ENCODE results near the gene PRSS22.
"Not testable (repeated sequence)": the region's sequence is repeated elsewhere in the genome, so short reads cannot be mapped to it uniquely, and the experiment has no call there.

The PRSS22 gene

GRCh38 chr16:2857451-2858244 is at the start of gene PRSS22:
Gene PRSS22, minus strand, starts transcription at chr16:2858170. Its CDS starts 66 bp downstream, at chr16:2858104.
- H3K27ac ChIP-seq (ENCODE audit: low read length): no peak within 1 kb of the TSS
- no peaks in the 10 kb centered on the region for H3K4me1 ChIP-seq (ENCODE audit: insufficient read depth, low read length)
- no peak within 1 kb of the TSS; the same call in 1 of the 2 replicates for H3K9ac ChIP-seq (ENCODE audit: low read depth, low read length)
- H3K4me3 ChIP-seq (ENCODE audit: low read length): peak within 1 kb of the TSS; percentile 64
- peaks cover 33% of the 10 kb centered on the region for H3K27me3 ChIP-seq (ENCODE audit: insufficient read depth, low read length)
- H3K9me3 ChIP-seq (ENCODE audit: insufficient read depth, low read depth, low read length): peaks cover 16% of the 10 kb centered on the region
- H3K36me3 ChIP-seq (ENCODE audit: insufficient read depth, low read depth, low read length): no peaks in the 10 kb centered on the region

GRCh38 chr16:2907084-2907753 is 49.2 kb upstream of the PRSS22 start:
- not testable (repeated sequence) for H3K9me3 ChIP-seq (ENCODE audit: insufficient read depth, low read depth, low read length); H3K4me3 ChIP-seq (ENCODE audit: low read length); H3K9ac ChIP-seq (ENCODE audit: low read depth, low read length); H3K4me1 ChIP-seq (ENCODE audit: insufficient read depth, low read length); H3K36me3 ChIP-seq (ENCODE audit: insufficient read depth, low read depth, low read length); H3K27me3 ChIP-seq (ENCODE audit: insufficient read depth, low read length); H3K27ac ChIP-seq (ENCODE audit: low read length)

- H3K27ac ChIP-seq (ENCODE audit: low read length): no peak overlapping the region
- H3K4me1 ChIP-seq (ENCODE audit: insufficient read depth, low read length): no peaks in the 10 kb centered on the region
- H3K36me3 ChIP-seq (ENCODE audit: insufficient read depth, low read depth, low read length): no peaks in the 10 kb centered on the region
- no peaks in the 10 kb centered on the region; the same call in 1 of the 2 replicates for H3K27me3 ChIP-seq (ENCODE audit: insufficient read depth, low read length)
- H3K4me3 ChIP-seq (ENCODE audit: low read length): no peak overlapping the region
- H3K9me3 ChIP-seq (ENCODE audit: insufficient read depth, low read depth, low read length): no peaks in the 10 kb centered on the region
- H3K9ac ChIP-seq (ENCODE audit: low read depth, low read length): no peak overlapping the region
These were observed 48.0 kb upstream of the PRSS22 start for GRCh38 chr16:2905988-2906387.

GRCh38 chr16:2905241-2905987 is 47.4 kb upstream of the PRSS22 start:
- H3K9ac ChIP-seq (ENCODE audit: low read depth, low read length): peak overlapping the region; percentile 80; the same call in 1 of the 2 replicates
- H3K36me3 ChIP-seq (ENCODE audit: insufficient read depth, low read depth, low read length): no peaks in the 10 kb centered on the region
- H3K4me1 ChIP-seq (ENCODE audit: insufficient read depth, low read length): no peaks in the 10 kb centered on the region
- H3K27ac ChIP-seq (ENCODE audit: low read length): no peak overlapping the region
- peak overlapping the region; percentile 80 for H3K4me3 ChIP-seq (ENCODE audit: low read length)
- H3K9me3 ChIP-seq (ENCODE audit: insufficient read depth, low read depth, low read length): no peaks in the 10 kb centered on the region
- no peaks in the 10 kb centered on the region; the same call in 1 of the 2 replicates for H3K27me3 ChIP-seq (ENCODE audit: insufficient read depth, low read length)

GRCh38 chr16:2904922-2905240 is 46.9 kb upstream of the PRSS22 start:
- no peaks in the 10 kb centered on the region for H3K27me3 ChIP-seq (ENCODE audit: insufficient read depth, low read length)
- H3K9me3 ChIP-seq (ENCODE audit: insufficient read depth, low read depth, low read length): no peaks in the 10 kb centered on the region
- no peak overlapping the region for H3K27ac ChIP-seq (ENCODE audit: low read length)
- peak overlapping the region; percentile 80 for H3K4me3 ChIP-seq (ENCODE audit: low read length)
- no peaks in the 10 kb centered on the region for H3K4me1 ChIP-seq (ENCODE audit: insufficient read depth, low read length)
- H3K36me3 ChIP-seq (ENCODE audit: insufficient read depth, low read depth, low read length): no peaks in the 10 kb centered on the region
- peak overlapping the region; percentile 80 for H3K9ac ChIP-seq (ENCODE audit: low read depth, low read length)

- no peaks in the 10 kb centered on the region for H3K36me3 ChIP-seq (ENCODE audit: insufficient read depth, low read depth, low read length)
- H3K4me3 ChIP-seq (ENCODE audit: low read length): peak overlapping the region; percentile 80
- H3K9me3 ChIP-seq (ENCODE audit: insufficient read depth, low read depth, low read length): no peaks in the 10 kb centered on the region
- no peaks in the 10 kb centered on the region for H3K4me1 ChIP-seq (ENCODE audit: insufficient read depth, low read length)
- H3K27me3 ChIP-seq (ENCODE audit: insufficient read depth, low read length): no peaks in the 10 kb centered on the region
- H3K27ac ChIP-seq (ENCODE audit: low read length): no peak overlapping the region
- H3K9ac ChIP-seq (ENCODE audit: low read depth, low read length): peak overlapping the region; percentile 80
These were observed 46.3 kb upstream of the PRSS22 start for GRCh38 chr16:2904100-2904921.

GRCh38 chr16:2902337-2903130 is 44.6 kb upstream of the PRSS22 start:
- Histone ChIP-seq H3K36me3 (ENCODE audit: insufficient read depth, low read depth, low read length) (no peaks in the 10 kb centered on the region), H3K9ac (ENCODE audit: low read depth, low read length) (no peak overlapping the region), H3K9me3 (ENCODE audit: insufficient read depth, low read depth, low read length) (no peaks in the 10 kb centered on the region), H3K27ac (ENCODE audit: low read length) (no peak overlapping the region), H3K4me3 (ENCODE audit: low read length) (no peak overlapping the region), H3K27me3 (ENCODE audit: insufficient read depth, low read length) (no peaks in the 10 kb centered on the region), H3K4me1 (ENCODE audit: insufficient read depth, low read length) (no peaks in the 10 kb centered on the region)

GRCh38 chr16:2900526-2901075 is 42.6 kb upstream of the PRSS22 start:
- H3K4me1 ChIP-seq (ENCODE audit: insufficient read depth, low read length): no peaks in the 10 kb centered on the region
- H3K27ac ChIP-seq (ENCODE audit: low read length): no peak overlapping the region
- H3K9me3 ChIP-seq (ENCODE audit: insufficient read depth, low read depth, low read length): no peaks in the 10 kb centered on the region
- no peak overlapping the region for H3K9ac ChIP-seq (ENCODE audit: low read depth, low read length)
- no peaks in the 10 kb centered on the region for H3K36me3 ChIP-seq (ENCODE audit: insufficient read depth, low read depth, low read length)
- H3K4me3 ChIP-seq (ENCODE audit: low read length): no peak overlapping the region
- H3K27me3 ChIP-seq (ENCODE audit: insufficient read depth, low read length): no peaks in the 10 kb centered on the region

GRCh38 chr16:2899564-2900072 is 41.6 kb upstream of the PRSS22 start:
- Histone ChIP-seq H3K4me1 (ENCODE audit: insufficient read depth, low read length) (no peaks in the 10 kb centered on the region), H3K27ac (ENCODE audit: low read length) (no peak overlapping the region), H3K4me3 (ENCODE audit: low read length) (no peak overlapping the region), H3K27me3 (ENCODE audit: insufficient read depth, low read length) (no peaks in the 10 kb centered on the region), H3K9ac (ENCODE audit: low read depth, low read length) (no peak overlapping the region), H3K9me3 (ENCODE audit: insufficient read depth, low read depth, low read length) (no peaks in the 10 kb centered on the region), H3K36me3 (ENCODE audit: insufficient read depth, low read depth, low read length) (no peaks in the 10 kb centered on the region)

- Histone ChIP-seq H3K27ac (ENCODE audit: low read length) (no peak overlapping the region), H3K9ac (ENCODE audit: low read depth, low read length) (no peak overlapping the region), H3K27me3 (ENCODE audit: insufficient read depth, low read length) (no peaks in the 10 kb centered on the region), H3K4me1 (ENCODE audit: insufficient read depth, low read length) (no peaks in the 10 kb centered on the region), H3K4me3 (ENCODE audit: low read length) (no peak overlapping the region), H3K9me3 (ENCODE audit: insufficient read depth, low read depth, low read length) (no peaks in the 10 kb centered on the region), H3K36me3 (ENCODE audit: insufficient read depth, low read depth, low read length) (no peaks in the 10 kb centered on the region)
These were observed 41.0 kb upstream of the PRSS22 start for GRCh38 chr16:2898831-2899563.
